Activated CD4-positive, alpha-beta T cell treated with anti-CD3 and anti-CD28 coated beads, Interleukin-2, Interleukin-4, amounts not matched to agents 100 ng/mL and 50 ng/mL, durations not matched to agents 16 hours and 8 hours (primary cell): ENCODE data around the gene MVD.

Experiments
- DNase-seq: peaks from one replicate; pipeline ENCODE4 v3.0.0-alpha.2; 2020; ENCODE audit warnings: low spot score

MVD gene

GRCh38 chr16:88606148-88606757, 56.6 kb downstream of the MVD start:
- no peak for DNase-seq

DNA sequence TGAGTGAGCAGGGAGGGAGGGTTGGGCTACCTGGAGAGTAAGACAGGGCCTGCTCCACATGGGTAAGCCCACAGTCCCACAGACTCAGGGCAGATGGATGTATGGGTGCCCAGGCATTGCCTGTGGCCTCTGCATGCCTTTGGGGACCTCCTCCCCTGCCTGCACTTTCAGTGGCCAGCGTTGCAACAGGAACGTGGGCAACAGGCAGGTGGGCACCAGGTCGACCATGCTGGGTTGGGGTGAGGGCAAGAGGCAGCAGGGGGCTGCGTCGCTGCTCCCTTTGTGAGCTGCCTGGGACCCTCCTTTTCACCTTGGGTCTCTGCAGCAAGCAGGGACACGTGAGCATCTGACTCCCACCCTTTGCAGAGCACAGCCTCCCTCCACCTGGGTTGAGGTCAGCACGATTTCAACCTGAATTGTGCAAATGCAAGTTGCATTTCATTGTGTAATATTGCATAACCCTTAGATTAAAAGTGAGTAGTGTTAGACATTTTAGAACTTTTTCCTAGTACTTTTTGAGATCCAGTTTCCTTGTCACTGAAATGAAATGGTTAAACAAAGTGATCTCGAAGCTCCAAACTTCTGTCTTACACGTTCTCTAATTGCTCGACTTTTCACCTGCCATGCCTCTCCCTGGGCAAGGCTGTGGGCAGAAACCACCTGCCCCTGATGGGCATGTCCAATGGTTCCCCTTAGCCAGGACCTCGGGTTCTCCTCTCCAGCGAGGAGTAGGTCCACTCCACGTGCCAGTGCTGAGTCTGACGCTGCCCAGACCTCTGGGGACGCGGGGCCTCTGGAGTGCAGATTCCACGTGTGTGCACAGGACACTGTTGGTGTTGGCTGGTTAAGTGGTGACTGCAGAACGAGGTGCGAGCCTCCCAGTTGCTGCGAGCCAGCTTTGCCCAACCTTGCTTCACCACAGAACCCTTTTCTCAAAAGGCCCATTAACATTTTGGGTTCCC, 57.4 kb downstream of the MVD start:
- no peak for DNase-seq

GRCh38 chr16:88602091-88602490, 60.8 kb downstream of the MVD start:
- no peak for DNase-seq
